K562 (cell line): ENCODE measurements around the gene OR8B3. TPM values are rescaled to one million over a fixed set of nuclear protein-coding genes. Genes with fewer than 3 reads are reported as not detected.
A peak's percentile ranks its signal among the peaks of the same experiment; 100 is the strongest.

Experiments
- ATF6 ChIP-seq: sonication (generic); formaldehyde crosslinking; IDR thresholded peaks from 2 replicates; pipeline ENCODE4 v1.4.0; 2020; ENCODE audit warnings: mild to moderate bottlenecking, missing genetic modification reagents
- BCLAF1 ChIP-seq, 2 experiments: fragments of 450-650 bp in 1 of 2; IDR thresholded peaks; 2 replicates each; pipeline ENCODE4 v1.6.1; 2011 to 2017; ENCODE audit warnings: low read depth in 2 of 2, antibody characterized with exemption in 1 of 2, borderline replicate concordance in 1 of 2, low read length in 1 of 2, mild to moderate bottlenecking in 1 of 2, mixed read lengths in 1 of 2; ENCODE audit not compliant: control insufficient read depth in 1 of 2
- C11orf30 ChIP-seq: fragments of 450-650 bp; IDR thresholded peaks from 2 replicates; pipeline ENCODE4 v1.6.1; 2016; ENCODE audit warnings: low read depth, mild to moderate bottlenecking
- CBX2 ChIP-seq: fragments of 200-600 bp; sonication (generic); IDR thresholded peaks from one replicate; pipeline ENCODE4 v1.6.1; 2012; ENCODE audit warnings: mild to moderate bottlenecking, low read length, inconsistent platforms; ENCODE audit not compliant: insufficient read depth, poor library complexity, severe bottlenecking
- ELF2 ChIP-seq: fragments of 250-450 bp; sonication (Bioruptor Pico); IDR thresholded peaks from 2 replicates; pipeline ENCODE4 v1.5.0; 2021; ENCODE audit warnings: mild to moderate bottlenecking
- HSF4 ChIP-seq: fragments of 250-450 bp; sonication (Bioruptor Pico); IDR thresholded peaks from 2 replicates; pipeline ENCODE4 v2.1.2; 2022; ENCODE audit warnings: mild to moderate bottlenecking, moderate library complexity, borderline replicate concordance
- JUND ChIP-seq, 2 experiments: IDR thresholded peaks; 2 replicates in 1 of 2; 3 replicates in 1 of 2; pipeline ENCODE4 v1.6.1; 2011; ENCODE audit warnings: borderline replicate concordance in 2 of 2, low read depth in 2 of 2, low read length in 2 of 2, improper control_type of control experiment in 1 of 2, missing biosample characterization in 1 of 2, missing genetic modification characterization in 1 of 2, missing genetic modification reagents in 1 of 2
- KLF6 ChIP-seq: fragments of 250-450 bp; sonication (Bioruptor Pico); IDR thresholded peaks from 2 replicates; pipeline ENCODE4 v1.4.0; 2020; ENCODE audit warnings: mild to moderate bottlenecking, moderate library complexity, borderline replicate concordance
- MAFK ChIP-seq: IDR thresholded peaks from 2 replicates; pipeline ENCODE4 v1.6.1; 2011; ENCODE audit warnings: low read length, improper control_type of control experiment
- NFE2 ChIP-seq: IDR thresholded peaks from 2 replicates; pipeline ENCODE4 v1.6.1; 2014; ENCODE audit warnings: antibody characterized with exemption, low read depth
- NFE2L1 ChIP-seq: fragments of 450-650 bp; IDR thresholded peaks from 2 replicates; pipeline ENCODE4 v1.6.1; 2016; ENCODE audit warnings: missing genetic modification characterization, low read depth, mild to moderate bottlenecking, missing compliant biosample characterization, moderate library complexity, borderline replicate concordance
- PHB ChIP-seq: fragments of 250-450 bp; sonication (Bioruptor Pico); IDR thresholded peaks from 2 replicates; pipeline ENCODE4 v1.5.0; 2021
- ZBTB7A ChIP-seq: IDR thresholded peaks from 2 replicates; pipeline ENCODE4 v1.6.1; 2011; ENCODE audit warnings: low read depth, mild to moderate bottlenecking, low read length, moderate library complexity, borderline replicate concordance; ENCODE audit not compliant: control insufficient read depth
- ZNF140 ChIP-seq: fragments of 250-450 bp; sonication (Bioruptor Pico); IDR thresholded peaks from 2 replicates; pipeline ENCODE4 v1.8.0; 2021; ENCODE audit warnings: moderate library complexity, mild to moderate bottlenecking, inconsistent platforms
- ZNF184 ChIP-seq: sonication (generic); formaldehyde crosslinking; IDR thresholded peaks from 2 replicates; pipeline ENCODE4 v1.5.0; 2020; ENCODE audit warnings: missing genetic modification reagents
- ZNF431 ChIP-seq: sonication (generic); formaldehyde crosslinking; IDR thresholded peaks from 2 replicates; pipeline ENCODE4 v1.8.0; 2022; ENCODE audit warnings: mild to moderate bottlenecking, missing genetic modification reagents
- ZNF75A ChIP-seq: fragments of 450-650 bp; formaldehyde crosslinking; IDR thresholded peaks from 2 replicates; pipeline ENCODE4 v1.4.0; 2020; ENCODE audit warnings: mild to moderate bottlenecking
- polyA plus RNA-seq, 8 experiments: library from polyadenylated mRNA; depleted of rRNA in 4 of 8; stranded (reverse) in 5 of 8; unstranded in 3 of 8; fragments of >200 nt; fragmentation: Nextera tagmentation in 2 of 8; fragmentation: Illumina TruSeq in 1 of 8; extraction: Ambion mirVana in 2 of 8; extraction: Trizol in 1 of 8; gene quantifications; 2 replicates each; pipeline versions ENCODE4 v1.2.1 to v1.2.3, GENCODE V29; 2011 to 2014; ENCODE audit warnings: inconsistent platforms in 1 of 8, missing spikeins in 1 of 8
- total RNA-seq, 7 experiments: library from RNA; depleted of rRNA in 6 of 7; stranded (reverse); fragments of >200 nt in 6 of 7; fragmentation: Illumina TruSeq in 2 of 7; extraction: Trizol in 2 of 7; gene quantifications; 2 replicates each; pipeline versions ENCODE4 v1.2.1 to v1.2.3, GENCODE V29; 2011 to 2021; ENCODE audit warnings: low replicate concordance in 1 of 7
- TF ChIP-seq, protein P1 (sequence below): fragments of 150-350 bp; IDR thresholded peaks from 2 replicates; pipeline ENCODE4 v1.6.1; 2014; ENCODE audit warnings: low read depth, mild to moderate bottlenecking, low read length, borderline replicate concordance

The OR8B3 gene
- total and polyA plus RNA-seq, 9 of the 15 experiments (the other 6 are each of a cell fraction or from before 2014, with no cell fraction given) = 0.13 TPM; not detected in 8

GRCh38 chr11:124394408-124394807 is 4.4 kb downstream of the OR8B3 start (continued):
- TF ChIP-seq, protein P1, sequence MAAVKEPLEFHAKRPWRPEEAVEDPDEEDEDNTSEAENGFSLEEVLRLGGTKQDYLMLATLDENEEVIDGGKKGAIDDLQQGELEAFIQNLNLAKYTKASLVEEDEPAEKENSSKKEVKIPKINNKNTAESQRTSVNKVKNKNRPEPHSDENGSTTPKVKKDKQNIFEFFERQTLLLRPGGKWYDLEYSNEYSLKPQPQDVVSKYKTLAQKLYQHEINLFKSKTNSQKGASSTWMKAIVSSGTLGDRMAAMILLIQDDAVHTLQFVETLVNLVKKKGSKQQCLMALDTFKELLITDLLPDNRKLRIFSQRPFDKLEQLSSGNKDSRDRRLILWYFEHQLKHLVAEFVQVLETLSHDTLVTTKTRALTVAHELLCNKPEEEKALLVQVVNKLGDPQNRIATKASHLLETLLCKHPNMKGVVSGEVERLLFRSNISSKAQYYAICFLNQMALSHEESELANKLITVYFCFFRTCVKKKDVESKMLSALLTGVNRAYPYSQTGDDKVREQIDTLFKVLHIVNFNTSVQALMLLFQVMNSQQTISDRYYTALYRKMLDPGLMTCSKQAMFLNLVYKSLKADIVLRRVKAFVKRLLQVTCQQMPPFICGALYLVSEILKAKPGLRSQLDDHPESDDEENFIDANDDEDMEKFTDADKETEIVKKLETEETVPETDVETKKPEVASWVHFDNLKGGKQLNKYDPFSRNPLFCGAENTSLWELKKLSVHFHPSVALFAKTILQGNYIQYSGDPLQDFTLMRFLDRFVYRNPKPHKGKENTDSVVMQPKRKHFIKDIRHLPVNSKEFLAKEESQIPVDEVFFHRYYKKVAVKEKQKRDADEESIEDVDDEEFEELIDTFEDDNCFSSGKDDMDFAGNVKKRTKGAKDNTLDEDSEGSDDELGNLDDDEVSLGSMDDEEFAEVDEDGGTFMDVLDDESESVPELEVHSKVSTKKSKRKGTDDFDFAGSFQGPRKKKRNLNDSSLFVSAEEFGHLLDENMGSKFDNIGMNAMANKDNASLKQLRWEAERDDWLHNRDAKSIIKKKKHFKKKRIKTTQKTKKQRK = no peak
- TF ChIP-seq JUND (IDR thresholded peaks at IDR 0.05; ENCODE audit: borderline replicate concordance, low read depth, low read length) (peak; percentile 16; the same call in 1 of the 2 replicates), JUND (tag; IDR thresholded peaks at IDR 0.05; ENCODE audit: borderline replicate concordance, low read depth, low read length) (no peak), NFE2 (peak; percentile 88), ATF6 (CRISPR knock-in tag) (no peak), BCLAF1 (IDR thresholded peaks at IDR 0.05; ENCODE audit: borderline replicate concordance in 1 of 2, control insufficient read depth in 1 of 2, low read depth in 2 of 2, low read length in 1 of 2) (no peak), NFE2L1 (tag) (peak; percentile 30; the same call in 1 of the 2 replicates), KLF6 (CRISPR knock-in tag) (no peak), PHB (no peak), ZNF431 (no peak), HSF4 (CRISPR knock-in tag) (no peak), ZNF75A (CRISPR knock-in tag) (no peak), CBX2 (no peak), ZNF184 (no peak), ZNF140 (CRISPR knock-in tag) (no peak), ELF2 (CRISPR knock-in tag) (no peak), ZBTB7A (no peak), C11orf30 (peak; percentile 64; the same call in 1 of the 2 replicates), MAFK (peak; percentile 66; the same call in 1 of the 2 replicates)
